Esophagus squamous epithelium (tissue), 5 donors: ENCODE results near the gene TMCO5A. TPM values are rescaled to one million over a fixed set of nuclear protein-coding genes. Genes with fewer than 3 reads are reported as not detected.

Source experiments
- DNase-seq: peaks from one replicate; lab custom pipeline; 2025; lab: John Stamatoyannopoulos, UW
- H3K27ac ChIP-seq, 4 donors: fragments of 200-600 bp; sonication (generic); one replicate each; pipeline ENCODE4 v1.5.1; 2016 to 2019; ENCODE audit warnings: mild to moderate bottlenecking in 1 of 4
- H3K27me3 ChIP-seq, 4 donors: fragments of 200-600 bp; sonication (generic); 1 replicate in 3 of 4; 2 replicates in 1 of 4; pipeline versions ENCODE4 v1.5.1 to v1.6.0; 2017 to 2021; ENCODE audit warnings: antibody characterized with exemption in 1 of 4
- H3K36me3 ChIP-seq, 3 donors: fragments of 200-600 bp; sonication (generic); one replicate each; pipeline ENCODE4 v1.5.1; 2016 to 2019
- H3K4me1 ChIP-seq, 3 donors: fragments of 200-600 bp; sonication (generic); one replicate each; pipeline ENCODE4 v1.5.1; 2017 to 2019
- H3K4me3 ChIP-seq, 4 donors: fragments of 200-600 bp; sonication (generic); 1 replicate in 3 of 4; 2 replicates in 1 of 4; pipeline ENCODE4 v1.5.1; 2016 to 2019; ENCODE audit warnings: mild to moderate bottlenecking in 2 of 4, moderate library complexity in 1 of 4
- H3K9me3 ChIP-seq, 3 donors: fragments of 200-600 bp; sonication (generic); one replicate each; pipeline ENCODE4 v1.5.1; 2016 to 2019
- CTCF ChIP-seq, 6 experiments: fragments of 450-650 bp in 4 of 6; fragments of 200-600 bp in 2 of 6; sonication (generic) in 2 of 6; IDR thresholded peaks; one replicate each; pipeline ENCODE4 v1.5.1; 2016 to 2019; ENCODE audit warnings: antibody characterized with exemption in 6 of 6, mild to moderate bottlenecking in 4 of 6, moderate library complexity in 4 of 6
- POLR2A ChIP-seq, 4 donors: fragments of 450-650 bp; IDR thresholded peaks; one replicate each; pipeline ENCODE4 v1.6.1; 2017; ENCODE audit warnings: antibody characterized with exemption in 4 of 4, mild to moderate bottlenecking in 4 of 4, moderate library complexity in 3 of 4
- WGBS, 2 donors: methylation state at CpG; one replicate each; pipeline ENCODE4 v1.1.5; 2018; 5-methylcytosine and 5-hydroxymethylcytosine counted together
- intact Hi-C: fragments of 100-400 bp; cut with DNase I; formaldehyde crosslinking; loops from one replicate; pipeline ENCODE4 v1.15.0; 2022
- total RNA-seq, 4 donors: library from RNA; depleted of rRNA; stranded (reverse); fragments of >200 nt; gene quantifications; one replicate each; pipeline ENCODE4 v1.1.0, GENCODE V29; 2016
- donor health status: DM: yes; HTN: yes; CAD: no.

Gene TMCO5A
- total RNA-seq, 4 donors from 2014 or later, result not detected

GRCh38 chr15:37981775-37982174, 47.3 kb downstream of the TMCO5A start:
- DNase-seq, result no peak
- no peaks in the 10 kb centered on the region for H3K9me3 ChIP-seq

GRCh38 chr15:37984368-37984767, 49.9 kb downstream of the TMCO5A start:
- H3K27ac ChIP-seq, result no peak overlapping the region
- 40 to 71% methylated on average over 1 of the region's 1 CpG for WGBS, 2 donors
- H3K4me1 ChIP-seq, result no peaks in the 10 kb centered on the region
- no peak for DNase-seq
- H3K36me3 ChIP-seq, result no peaks in the 10 kb centered on the region
- intact Hi-C loops, result no loop called here
- no peak overlapping the region for H3K4me3 ChIP-seq
- no peaks in the 10 kb centered on the region for H3K27me3 ChIP-seq
- H3K9me3 ChIP-seq, result peaks cover 4 to 7% (median 6%) of the 10 kb centered on the region in 3 donors
- TF ChIP-seq CTCF (IDR thresholded peaks at IDR 0.05), result no peak
- no peak for TF ChIP-seq POLR2A (IDR thresholded peaks at IDR 0.05)

More at GRCh38 chr15:37981775-37982174, 47.3 kb downstream of the TMCO5A start:
- H3K27me3 ChIP-seq, result peaks cover 0 to 5% (median 0%) of the 10 kb centered on the region in 4 donors
- H3K4me3 ChIP-seq, result no peak overlapping the region
- H3K36me3 ChIP-seq, result no peaks in the 10 kb centered on the region
- WGBS, 2 donors, result 28 to 30% methylated on average over 3 of the region's 3 CpGs
- H3K27ac ChIP-seq, result no peak overlapping the region
- H3K4me1 ChIP-seq, result no peaks in the 10 kb centered on the region
- TF ChIP-seq CTCF (IDR thresholded peaks at IDR 0.05), result peak in 1 of 6 experiments; percentile 27
- TF ChIP-seq POLR2A (IDR thresholded peaks at IDR 0.05), result no peak
- intact Hi-C loops, result no loop called here

- intact Hi-C loops, result no loop called here
- H3K36me3 ChIP-seq, result no peaks in the 10 kb centered on the region
- no peak for DNase-seq
- 8 to 13% methylated on average over 8 of the region's 8 CpGs for WGBS, 2 donors
- H3K27me3 ChIP-seq, result no peaks in the 10 kb centered on the region
- TF ChIP-seq POLR2A (IDR thresholded peaks at IDR 0.05), result no peak
- peak in 4 of 6 experiments; percentile 23 to 53 (median 44) for TF ChIP-seq CTCF (IDR thresholded peaks at IDR 0.05)
- no peaks in the 10 kb centered on the region for H3K9me3 ChIP-seq
- no peak overlapping the region for H3K4me3 ChIP-seq
- H3K4me1 ChIP-seq, result peaks cover 0 to 13% (median 0%) of the 10 kb centered on the region in 3 donors
- H3K27ac ChIP-seq, result no peak overlapping the region
These were observed 61.3 kb downstream of the TMCO5A start for GRCh38 chr15:37995461-37996347.
